Karpas-422 (cell line): Measurements from ENCODE around the gene TMX3. TPM values are rescaled to one million over a fixed set of nuclear protein-coding genes. Genes with fewer than 3 reads are reported as not detected.

ENCODE experiments used
- DNase-seq: peaks from one replicate; pipeline ENCODE4 v3.0.0-alpha.2; 2015
- H2AFZ ChIP-seq: fragments of 200-600 bp; sonication (generic); 2 replicates; pipeline ENCODE4 v1.6.1; 2014; ENCODE audit warnings: antibody characterized with exemption, low read length, mixed read lengths
- H3K27ac ChIP-seq: fragments of 200-600 bp; sonication (generic); 2 replicates; pipeline ENCODE4 v1.5.1; 2014; ENCODE audit warnings: mild to moderate bottlenecking, low read length, moderate library complexity
- H3K27me3 ChIP-seq: fragments of 200-600 bp; sonication (generic); 2 replicates; pipeline ENCODE4 v1.6.1; 2014; ENCODE audit warnings: low read length, mixed read lengths
- H3K36me3 ChIP-seq: fragments of 200-600 bp; sonication (generic); 2 replicates; pipeline ENCODE4 v1.6.1; 2014; ENCODE audit warnings: low read length, mixed read lengths; ENCODE audit not compliant: insufficient read depth
- H3K4me1 ChIP-seq: fragments of 200-600 bp; sonication (generic); 2 replicates; pipeline ENCODE4 v1.6.1; 2014; ENCODE audit warnings: mild to moderate bottlenecking, low read length, mixed read lengths
- H3K4me2 ChIP-seq: fragments of 200-600 bp; sonication (generic); 2 replicates; pipeline ENCODE4 v1.6.1; 2014; ENCODE audit warnings: low read length, low read depth, mild to moderate bottlenecking; ENCODE audit not compliant: poor library complexity, severe bottlenecking
- H3K4me3 ChIP-seq: fragments of 200-600 bp; sonication (generic); 2 replicates; pipeline ENCODE4 v1.5.1; 2014; ENCODE audit warnings: mild to moderate bottlenecking, antibody characterized with exemption, low read length, mixed read lengths
- H3K79me2 ChIP-seq: fragments of 200-600 bp; sonication (generic); 2 replicates; pipeline ENCODE4 v1.6.1; 2014; ENCODE audit warnings: mild to moderate bottlenecking, low read length, mixed read lengths
- H3K9ac ChIP-seq: fragments of 200-600 bp; sonication (generic); 2 replicates; pipeline ENCODE4 v1.6.0; 2014; ENCODE audit warnings: low read length
- H3K9me2 ChIP-seq: fragments of 200-600 bp; sonication (generic), shearing (Covaris generic); replicated peaks from 2 replicates; pipeline ENCODE4 v1.6.0; 2014; ENCODE audit warnings: mild to moderate bottlenecking, low read length, moderate library complexity; ENCODE audit not compliant: insufficient read depth
- H3K9me3 ChIP-seq: fragments of 300-700, 200-600 bp; sonication (generic); 2 replicates; pipeline ENCODE4 v1.6.1; 2014; ENCODE audit warnings: low read length, mixed read lengths
- H4K20me1 ChIP-seq: fragments of 200-600 bp; sonication (generic); 2 replicates; pipeline ENCODE4 v1.6.1; 2014; ENCODE audit warnings: mild to moderate bottlenecking, antibody characterized with exemption, low read length, low read depth; ENCODE audit not compliant: insufficient read depth
- total RNA-seq: library from RNA; depleted of rRNA; stranded (reverse); fragments of >200 nt; shearing (Covaris generic); gene quantifications from 2 replicates; pipeline ENCODE4 v1.2.3, GENCODE V29; 2014; ENCODE audit warnings: low replicate concordance; rRNA removed

Gene TMX3
- total RNA-seq, 1 experiment from 2014 or later = 154 TPM

DNA sequence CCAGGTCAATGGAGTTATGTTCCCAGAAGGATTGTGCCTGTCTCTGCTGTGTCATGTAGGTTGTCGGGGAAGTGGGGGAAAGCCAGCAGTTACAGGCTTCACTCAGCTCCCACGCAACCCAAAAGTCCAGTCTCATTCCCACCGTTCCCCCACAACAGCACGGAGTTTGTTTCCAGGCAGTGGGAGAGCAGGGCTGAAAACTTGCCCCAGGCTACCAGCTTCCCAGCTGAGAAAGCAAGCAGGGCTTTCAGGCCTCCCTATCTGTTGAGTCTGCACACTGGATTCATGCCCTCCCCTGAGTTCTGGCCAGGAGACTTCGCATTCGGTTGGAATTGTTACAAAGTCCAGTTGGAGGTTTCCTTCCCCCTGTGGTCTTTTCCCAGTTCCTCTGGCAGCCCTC, 76.3 kb downstream of the TMX3 start:
- no peak overlapping the region for H3K4me3 ChIP-seq

GRCh38 chr18:68627812-68628211, 87.1 kb downstream of the TMX3 start:
- no peaks in the 10 kb centered on the region for H4K20me1 ChIP-seq
- no peak overlapping the region for H2AFZ ChIP-seq
- no peaks in the 10 kb centered on the region for H3K27me3 ChIP-seq
- DNase-seq = no peak
- H3K79me2 ChIP-seq = no peaks in the 10 kb centered on the region
- no peak overlapping the region for H3K27ac ChIP-seq
- H3K9ac ChIP-seq = no peak overlapping the region
- no peak overlapping the region for H3K4me2 ChIP-seq
- H3K9me3 ChIP-seq = no peaks in the 10 kb centered on the region
- no peak overlapping the region for H3K4me3 ChIP-seq
- H3K4me1 ChIP-seq = no peaks in the 10 kb centered on the region
- H3K36me3 ChIP-seq = no peaks in the 10 kb centered on the region
- H3K9me2 ChIP-seq = no peaks in the 10 kb centered on the region

More for the DNA sequence above, 76.3 kb downstream of the TMX3 start:
- DNase-seq = no peak
- H3K36me3 ChIP-seq = no peaks in the 10 kb centered on the region
- no peaks in the 10 kb centered on the region for H3K4me1 ChIP-seq
- no peaks in the 10 kb centered on the region for H4K20me1 ChIP-seq
- no peak overlapping the region for H2AFZ ChIP-seq
- no peaks in the 10 kb centered on the region for H3K27me3 ChIP-seq
- no peak overlapping the region for H3K27ac ChIP-seq
- no peaks in the 10 kb centered on the region for H3K9me2 ChIP-seq
- no peaks in the 10 kb centered on the region for H3K79me2 ChIP-seq
- peaks cover 5% of the 10 kb centered on the region; the same call in 1 of the 2 replicates for H3K9me3 ChIP-seq
- no peak overlapping the region for H3K4me2 ChIP-seq
- H3K9ac ChIP-seq = no peak overlapping the region

Other genes starting within 250 kb of the TMX3 start
- 7.5 and 10.0 TPM in 2 replicates for gene CCDC102B, start 83.0 kb upstream of the TMX3 start, total RNA-seq